Glutamatergic neuron (in vitro differentiated cells): ENCODE data around the gene TTC28. TPM values are rescaled to one million over a fixed set of nuclear protein-coding genes. Genes with fewer than 3 reads are reported as not detected.
A peak's percentile ranks its signal among the peaks of the same experiment; 100 is the strongest.

Experiments used
- DNase-seq: peaks from one replicate; pipeline ENCODE4 v3.0.0; 2022
- H3K27ac Mint-ChIP-seq: one replicate; pipeline ENCODE4 v1.8.0; 2020; ENCODE audit warnings: mild to moderate bottlenecking, mixed read lengths, inconsistent platforms; ENCODE audit not compliant: unreplicated experiment
- H3K27me3 Mint-ChIP-seq: one replicate; pipeline ENCODE4 v1.8.0; 2020; ENCODE audit warnings: mild to moderate bottlenecking, moderate library complexity, mixed read lengths, inconsistent platforms; ENCODE audit not compliant: unreplicated experiment
- H3K36me3 Mint-ChIP-seq: one replicate; pipeline ENCODE4 v1.8.0; 2020; ENCODE audit warnings: mild to moderate bottlenecking, mixed read lengths, inconsistent platforms; ENCODE audit not compliant: unreplicated experiment
- H3K4me1 Mint-ChIP-seq: one replicate; pipeline ENCODE4 v1.8.0; 2020; ENCODE audit warnings: mild to moderate bottlenecking, low read depth, mixed read lengths, inconsistent platforms; ENCODE audit not compliant: unreplicated experiment
- H3K4me3 Mint-ChIP-seq: one replicate; pipeline ENCODE4 v1.8.0; 2020; ENCODE audit warnings: mild to moderate bottlenecking, mixed read lengths, inconsistent platforms; ENCODE audit not compliant: unreplicated experiment
- H3K9me3 Mint-ChIP-seq: one replicate; pipeline ENCODE4 v1.8.0; 2020; ENCODE audit warnings: mild to moderate bottlenecking, moderate library complexity, mixed read lengths, inconsistent platforms; ENCODE audit not compliant: unreplicated experiment
- total RNA-seq: library from RNA; stranded (reverse); fragmentation: NEBNext Ultra II Directional; extraction: Animal tissue kit (Norgen Biotek cat#: 25700); gene quantifications from one replicate; pipeline ENCODE4 v1.2.1, GENCODE V29; 2021; ENCODE audit not compliant: unreplicated experiment
- TF ChIP-seq, protein P1 (sequence below): fragments of 200-600 bp; sonication (generic); IDR thresholded peaks from one replicate; pipeline ENCODE4 v1.5.0; 2021; ENCODE audit not compliant: partially characterized antibody, unreplicated experiment

Gene TTC28
- total RNA-seq, 1 donor from 2014 or later = 55.6 TPM

DNA sequence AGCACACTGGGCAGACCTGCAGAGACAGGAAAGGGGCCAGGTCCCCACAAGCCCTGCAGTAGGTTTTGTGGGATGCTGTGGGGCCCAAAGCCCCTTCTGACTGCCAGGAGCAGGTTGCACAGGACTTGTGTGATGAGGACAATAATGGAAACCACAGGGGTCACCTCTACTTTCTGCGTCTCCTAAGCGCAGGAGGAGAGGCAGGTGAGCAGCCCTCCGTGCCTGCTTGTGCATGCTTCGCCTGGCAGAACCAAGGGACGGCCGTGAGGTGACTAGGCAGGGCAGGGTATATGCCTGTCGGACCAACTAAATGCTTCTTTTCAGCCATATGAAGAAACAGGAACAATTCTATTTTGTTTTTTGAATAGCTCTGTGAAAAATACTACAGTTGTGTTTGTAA lies 682.7 kb downstream of the TTC28 start:
- Mint-ChIP-seq H3K4me3 (no peak overlapping the region), H3K9me3 (peaks cover 2% of the 10 kb centered on the region), H3K27me3 (no peaks in the 10 kb centered on the region), H3K27ac (no peak overlapping the region), H3K36me3 (no peaks in the 10 kb centered on the region), H3K4me1 (peaks cover 6% of the 10 kb centered on the region)
- peak; percentile 3 for DNase-seq
- TF ChIP-seq, protein P1, sequence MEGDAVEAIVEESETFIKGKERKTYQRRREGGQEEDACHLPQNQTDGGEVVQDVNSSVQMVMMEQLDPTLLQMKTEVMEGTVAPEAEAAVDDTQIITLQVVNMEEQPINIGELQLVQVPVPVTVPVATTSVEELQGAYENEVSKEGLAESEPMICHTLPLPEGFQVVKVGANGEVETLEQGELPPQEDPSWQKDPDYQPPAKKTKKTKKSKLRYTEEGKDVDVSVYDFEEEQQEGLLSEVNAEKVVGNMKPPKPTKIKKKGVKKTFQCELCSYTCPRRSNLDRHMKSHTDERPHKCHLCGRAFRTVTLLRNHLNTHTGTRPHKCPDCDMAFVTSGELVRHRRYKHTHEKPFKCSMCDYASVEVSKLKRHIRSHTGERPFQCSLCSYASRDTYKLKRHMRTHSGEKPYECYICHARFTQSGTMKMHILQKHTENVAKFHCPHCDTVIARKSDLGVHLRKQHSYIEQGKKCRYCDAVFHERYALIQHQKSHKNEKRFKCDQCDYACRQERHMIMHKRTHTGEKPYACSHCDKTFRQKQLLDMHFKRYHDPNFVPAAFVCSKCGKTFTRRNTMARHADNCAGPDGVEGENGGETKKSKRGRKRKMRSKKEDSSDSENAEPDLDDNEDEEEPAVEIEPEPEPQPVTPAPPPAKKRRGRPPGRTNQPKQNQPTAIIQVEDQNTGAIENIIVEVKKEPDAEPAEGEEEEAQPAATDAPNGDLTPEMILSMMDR = no peak

DNA sequence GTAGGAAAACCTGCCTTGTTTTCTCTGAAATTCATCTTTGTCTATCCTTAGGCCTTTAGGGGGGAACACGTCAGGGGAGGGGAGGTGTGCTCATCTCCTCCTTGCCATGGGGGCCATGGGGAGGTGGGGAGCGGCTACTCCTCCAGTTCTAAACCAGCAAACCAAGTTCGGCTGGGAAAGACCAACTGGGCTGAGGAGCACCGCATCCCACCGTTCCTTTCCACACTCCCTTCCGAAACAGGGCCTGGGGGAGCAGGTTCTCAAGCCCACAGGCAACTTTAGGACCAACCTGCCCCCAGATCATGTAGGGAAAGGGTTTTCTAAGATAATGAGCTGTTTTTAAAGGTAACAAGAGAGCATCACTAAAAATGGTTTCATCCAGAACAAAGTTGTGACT lies 683.1 kb downstream of the TTC28 start:
- H3K4me3 Mint-ChIP-seq = no peak overlapping the region
- peak; percentile 11 for DNase-seq
- peaks cover 2% of the 10 kb centered on the region for H3K9me3 Mint-ChIP-seq
- no peak overlapping the region for H3K27ac Mint-ChIP-seq
- peaks cover 6% of the 10 kb centered on the region for H3K4me1 Mint-ChIP-seq
- H3K36me3 Mint-ChIP-seq = no peaks in the 10 kb centered on the region
- no peaks in the 10 kb centered on the region for H3K27me3 Mint-ChIP-seq
- TF ChIP-seq, protein P1 = no peak

DNA sequence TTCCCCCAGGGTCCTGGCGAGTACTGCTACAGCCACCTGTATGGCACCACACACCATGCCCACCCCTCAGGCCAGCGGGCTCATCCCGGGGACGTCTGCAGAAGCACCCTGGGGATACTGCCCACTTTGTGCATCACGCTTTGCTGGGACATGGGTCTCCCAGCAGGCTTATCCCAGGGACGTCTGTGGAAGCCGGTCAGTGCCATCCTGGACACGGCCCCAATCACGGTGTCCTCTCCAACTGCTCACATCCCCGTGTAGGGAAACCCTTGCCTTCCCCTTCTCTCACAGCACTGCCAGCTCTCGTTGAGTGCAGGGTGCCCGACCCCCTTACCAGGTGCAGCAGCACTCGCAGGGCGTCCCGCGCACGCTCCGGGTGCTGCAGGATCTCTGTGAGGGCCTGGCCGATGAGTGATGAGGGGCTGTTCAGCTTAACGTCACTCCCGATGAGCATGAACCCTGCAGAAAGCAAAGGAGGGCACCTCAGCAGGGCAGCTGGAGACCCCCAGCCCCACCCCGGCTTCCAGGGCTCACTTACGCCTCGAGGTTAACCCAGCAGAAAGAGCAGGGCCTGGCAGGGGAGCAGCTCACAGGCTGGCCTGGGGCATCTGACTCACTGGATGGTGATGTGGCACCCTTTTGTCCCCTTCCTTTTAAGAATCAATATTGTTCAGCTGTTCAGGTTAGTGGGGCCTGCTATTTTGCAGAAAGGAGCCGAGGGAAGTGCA lies 683.7 kb downstream of the TTC28 start:
- DNase-seq = peak; percentile 16
- no peak overlapping the region for H3K4me3 Mint-ChIP-seq
- TF ChIP-seq, protein P1 = no peak
- H3K27ac Mint-ChIP-seq = no peak overlapping the region
- peaks cover 6% of the 10 kb centered on the region for H3K4me1 Mint-ChIP-seq
- peaks cover 2% of the 10 kb centered on the region for H3K9me3 Mint-ChIP-seq
- no peaks in the 10 kb centered on the region for H3K36me3 Mint-ChIP-seq
- H3K27me3 Mint-ChIP-seq = no peaks in the 10 kb centered on the region

DNA sequence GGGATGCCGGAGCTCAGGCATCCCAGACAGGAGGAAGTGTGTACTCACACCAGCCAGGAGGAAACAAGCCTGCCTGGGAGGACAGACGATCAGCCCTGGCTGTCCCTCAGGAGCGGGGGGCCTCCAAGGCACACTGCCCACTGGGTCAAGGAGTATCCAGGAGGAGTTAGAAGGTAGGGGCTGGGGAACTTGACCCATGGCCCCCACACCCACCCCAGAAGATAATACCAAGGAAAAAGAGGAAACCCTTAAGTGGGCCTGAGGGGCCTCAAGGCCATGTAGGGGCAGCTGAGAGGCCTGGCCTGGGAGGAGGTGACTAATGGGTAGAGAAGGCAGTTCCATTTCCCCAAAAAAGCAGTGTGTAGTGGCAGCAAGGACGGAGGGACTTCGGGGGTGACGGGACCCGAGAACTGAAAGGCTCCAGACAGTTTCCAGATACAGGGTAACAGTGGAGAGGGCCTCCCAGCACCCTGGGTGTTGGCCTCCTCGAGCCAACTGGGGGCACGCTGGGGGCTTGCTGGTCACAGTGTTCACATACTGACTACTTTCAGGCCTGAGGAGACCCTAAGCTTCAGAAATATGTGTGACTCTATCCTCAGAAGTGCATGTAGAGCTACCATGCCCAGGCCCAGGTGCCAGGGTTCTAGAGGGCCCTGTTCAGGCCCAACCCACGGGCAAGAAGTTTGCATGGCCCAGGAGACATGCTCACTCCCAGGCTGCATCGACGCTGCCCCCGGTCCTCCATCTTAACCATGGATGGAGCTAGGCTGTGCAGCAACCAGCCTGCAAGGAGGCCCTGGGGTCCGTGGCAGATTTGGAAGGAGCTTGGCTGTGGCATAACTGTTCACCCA lies 684.9 kb downstream of the TTC28 start:
- TF ChIP-seq, protein P1 = no peak
- H3K4me3 Mint-ChIP-seq = no peak overlapping the region
- DNase-seq = peak; percentile 7
- no peaks in the 10 kb centered on the region for H3K36me3 Mint-ChIP-seq
- peaks cover 2% of the 10 kb centered on the region for H3K9me3 Mint-ChIP-seq
- H3K27ac Mint-ChIP-seq = no peak overlapping the region
- peaks cover 2% of the 10 kb centered on the region for H3K27me3 Mint-ChIP-seq
- peaks cover 6% of the 10 kb centered on the region for H3K4me1 Mint-ChIP-seq
